ENCODE results near the gene APOL1. TPM values are rescaled to one million over a fixed set of nuclear protein-coding genes. Genes with fewer than 3 reads are reported as not detected.

The APOL1 gene
- total RNA-seq, 1 experiment from 2014 or later, result 33.0 TPM

GRCh38 chr22:36297568-36297967, 44.6 kb downstream of the APOL1 start:
- intact Hi-C loops (cut with micrococcal nuclease; ENCODE audit: unreplicated experiment), result no loop called here
- H3K4me1 ChIP-seq (replicated peaks; ENCODE audit: insufficient read depth), result 0 out of 2 replicates have a peak, but pooled peaks cover 4% of the 10 kb centered on the region
- H3K4me3 ChIP-seq, result no peak overlapping the region
- H3K4me2 ChIP-seq, result no peak overlapping the region
- no peaks in the 10 kb centered on the region for H3K27me3 ChIP-seq (ENCODE audit: insufficient read depth, low read depth)
- no peaks in the 10 kb centered on the region for H3K9me3 ChIP-seq (ENCODE audit: insufficient read depth, low read depth)
- no peak overlapping the region for H2AFZ ChIP-seq
- POLR2A ChIA-PET (ENCODE audit: unreplicated experiment), result no interaction called here
- peaks cover 29% of the 10 kb centered on the region for H3K79me2 ChIP-seq (ENCODE audit: low read depth)
- peaks cover 96% of the 10 kb centered on the region for H3K36me3 ChIP-seq (ENCODE audit: low read depth)
- no peak for TF ChIP-seq CTCF (conservative IDR thresholded peaks at IDR 0.05)
- TF ChIP-seq EZH2 (IDR thresholded peaks at IDR 0.05; ENCODE audit: low read depth), result no peak
- CTCF ChIA-PET, result interaction anchor here (1.5 kb wide), 1 partner anchor 173 kb away, joined by 3 read pairs; no protein-coding TSS in a partner anchor
- DNase-seq, result no peak
- H3F3A ChIP-seq (ENCODE audit: insufficient read depth, low read depth), result peaks cover 96% of the 10 kb centered on the region
- H3K9me2 ChIP-seq (ENCODE audit: insufficient read depth), result no peaks in the 10 kb centered on the region
- peaks cover 83% of the 10 kb centered on the region for H4K20me1 ChIP-seq (ENCODE audit: insufficient read depth)
- H3K27ac ChIP-seq, result no peak overlapping the region
- BruUV-seq (replicated peaks), result no TSS peak

- H3K27ac ChIP-seq, result no peak overlapping the region
- no peak for DNase-seq
- TF ChIP-seq CTCF (conservative IDR thresholded peaks at IDR 0.05) (no peak), EZH2 (IDR thresholded peaks at IDR 0.05; ENCODE audit: low read depth) (no peak)
- peaks cover 88% of the 10 kb centered on the region for H4K20me1 ChIP-seq (ENCODE audit: insufficient read depth)
- CTCF ChIA-PET, result interaction anchor here (1.5 kb wide), 1 partner anchor 172 kb away, joined by 3 read pairs; no protein-coding TSS in a partner anchor
- no peak overlapping the region for H3K4me3 ChIP-seq
- H3K9me2 ChIP-seq (ENCODE audit: insufficient read depth), result no peaks in the 10 kb centered on the region
- BruUV-seq (replicated peaks), result no TSS peak
- no peak overlapping the region for H3K4me2 ChIP-seq
- 0 out of 2 replicates have a peak, but pooled peaks cover 4% of the 10 kb centered on the region for H3K4me1 ChIP-seq (replicated peaks; ENCODE audit: insufficient read depth)
- intact Hi-C loops (cut with micrococcal nuclease; ENCODE audit: unreplicated experiment), result no loop called here
- H3F3A ChIP-seq (ENCODE audit: insufficient read depth, low read depth), result peaks cover 96% of the 10 kb centered on the region
- H3K27me3 ChIP-seq (ENCODE audit: insufficient read depth, low read depth), result no peaks in the 10 kb centered on the region
- H3K9me3 ChIP-seq (ENCODE audit: insufficient read depth, low read depth), result no peaks in the 10 kb centered on the region
- no peak overlapping the region for H2AFZ ChIP-seq
- peaks cover 96% of the 10 kb centered on the region for H3K36me3 ChIP-seq (ENCODE audit: low read depth)
- POLR2A ChIA-PET (ENCODE audit: unreplicated experiment), result no interaction called here
- peaks cover 33% of the 10 kb centered on the region for H3K79me2 ChIP-seq (ENCODE audit: low read depth)
Observed at GRCh38 chr22:36298118-36298517, 45.2 kb downstream of the APOL1 start.

- ChIA-PET POLR2A (ENCODE audit: unreplicated experiment) (no interaction called here), CTCF (interaction anchor here (1.5 kb wide), 1 partner anchor 172 kb away, joined by 3 read pairs; no protein-coding TSS in a partner anchor)
- no TSS peak for BruUV-seq (replicated peaks)
- Histone ChIP-seq H3K36me3 (ENCODE audit: low read depth) (peaks cover 91% of the 10 kb centered on the region), H3K27me3 (ENCODE audit: insufficient read depth, low read depth) (no peaks in the 10 kb centered on the region), H3K79me2 (ENCODE audit: low read depth) (peaks cover 35% of the 10 kb centered on the region), H4K20me1 (ENCODE audit: insufficient read depth) (peaks cover 89% of the 10 kb centered on the region), H3F3A (ENCODE audit: insufficient read depth, low read depth) (peaks cover 97% of the 10 kb centered on the region), H3K9me3 (ENCODE audit: insufficient read depth, low read depth) (no peaks in the 10 kb centered on the region), H3K4me1 (replicated peaks; ENCODE audit: insufficient read depth) (0 out of 2 replicates have a peak, but pooled peaks cover 4% of the 10 kb centered on the region), H3K4me3 (no peak overlapping the region), H3K27ac (no peak overlapping the region), H3K9me2 (ENCODE audit: insufficient read depth) (no peaks in the 10 kb centered on the region), H3K4me2 (no peak overlapping the region), H2AFZ (no peak overlapping the region)
- DNase-seq, result no peak
- no peak for TF ChIP-seq CTCF (conservative IDR thresholded peaks at IDR 0.05)
- no peak for TF ChIP-seq EZH2 (IDR thresholded peaks at IDR 0.05; ENCODE audit: low read depth)
- intact Hi-C loops (cut with micrococcal nuclease; ENCODE audit: unreplicated experiment), result no loop called here
Observed at GRCh38 chr22:36298601-36299000, 45.7 kb downstream of the APOL1 start.

Data from PC-9 (cell line).